Right forelimb (tissue), 1 donor: ENCODE results near the gene IL12RB2.
"Not testable (repeated sequence)": the region's sequence is repeated elsewhere in the genome, so short reads cannot be mapped to it uniquely, and the experiment has no call there.

Source experiments
- DNase-seq: peaks from one replicate; pipeline ENCODE4 v3.0.0-alpha.2; 2018

Gene IL12RB2

GRCh38 chr1:67352211-67352610, 44.5 kb downstream of the IL12RB2 start:
- DNase-seq: no peak

- DNase-seq: no peak
Measured at GRCh38 chr1:67355745-67356424, 48.2 kb downstream of the IL12RB2 start.

DNA sequence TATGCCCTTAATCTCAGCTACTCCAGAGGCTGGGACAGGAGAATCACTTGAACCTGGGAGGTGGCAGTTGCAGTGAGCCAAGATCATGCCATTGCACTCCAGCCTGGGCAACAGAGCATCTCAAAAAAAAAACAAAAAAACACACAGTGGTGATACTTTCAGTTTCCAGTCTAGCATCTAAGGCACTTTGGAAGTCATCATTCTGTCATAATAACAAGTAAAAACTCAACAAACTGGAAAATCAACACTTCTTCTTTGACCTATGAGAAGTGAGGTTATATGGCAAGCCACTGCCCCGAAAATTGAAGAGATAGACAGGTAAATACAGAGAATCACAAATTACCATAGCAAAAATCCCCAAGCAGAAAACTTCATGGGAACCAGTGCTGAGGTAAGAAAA, 51.9 kb downstream of the IL12RB2 start:
- DNase-seq: no peak

DNA sequence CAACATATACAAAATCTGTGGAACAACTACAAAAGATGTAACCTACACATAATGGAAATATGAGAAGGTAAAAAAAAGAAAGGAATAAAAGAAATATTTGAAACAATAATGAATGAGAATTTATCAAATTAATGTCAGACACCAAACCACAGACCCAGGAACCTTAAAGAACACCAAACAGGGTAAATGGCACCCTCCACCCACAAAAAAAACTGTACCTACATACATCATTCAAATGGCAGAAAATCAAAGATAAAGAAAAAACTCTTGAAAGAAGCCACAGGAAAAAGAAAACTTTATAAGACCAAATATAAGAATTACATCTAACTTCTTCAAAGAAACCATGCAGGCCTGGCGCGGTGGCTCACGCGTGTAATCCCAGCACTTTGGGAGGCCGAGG, 54.0 kb downstream of the IL12RB2 start:
- no peak for DNase-seq

DNA sequence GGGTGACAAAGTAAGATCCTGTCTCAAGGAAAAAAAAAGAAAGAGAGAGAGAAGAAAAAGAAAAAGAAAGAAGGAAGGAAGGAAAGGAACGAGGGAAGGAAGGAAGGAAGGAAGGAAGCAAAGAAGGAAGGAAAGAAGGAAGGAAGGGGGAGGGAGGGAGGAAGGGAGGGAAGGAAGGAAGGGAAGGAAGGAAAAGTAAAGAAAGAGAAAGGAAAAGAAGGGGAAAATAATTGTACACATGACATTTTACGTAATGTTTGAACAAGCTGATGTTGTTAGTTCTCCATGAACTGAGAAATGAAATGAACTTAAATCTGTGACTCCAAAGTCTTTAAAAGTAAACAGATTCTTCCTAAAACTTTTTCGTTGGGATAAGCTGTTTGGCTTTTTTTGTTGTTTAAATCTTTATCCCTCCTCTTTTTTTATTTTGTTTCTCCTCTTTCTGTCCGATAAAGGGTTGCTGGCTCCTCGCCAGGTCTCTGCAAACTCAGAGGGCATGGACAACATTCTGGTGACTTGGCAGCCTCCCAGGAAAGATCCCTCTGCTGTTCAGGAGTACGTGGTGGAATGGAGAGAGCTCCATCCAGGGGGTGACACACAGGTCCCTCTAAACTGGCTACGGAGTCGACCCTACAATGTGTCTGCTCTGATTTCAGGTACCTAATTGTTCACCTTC, 59.8 kb downstream of the IL12RB2 start:
- no peak for DNase-seq

- DNase-seq: no peak
Measured at GRCh38 chr1:67368046-67368514, 60.4 kb downstream of the IL12RB2 start.

DNA sequence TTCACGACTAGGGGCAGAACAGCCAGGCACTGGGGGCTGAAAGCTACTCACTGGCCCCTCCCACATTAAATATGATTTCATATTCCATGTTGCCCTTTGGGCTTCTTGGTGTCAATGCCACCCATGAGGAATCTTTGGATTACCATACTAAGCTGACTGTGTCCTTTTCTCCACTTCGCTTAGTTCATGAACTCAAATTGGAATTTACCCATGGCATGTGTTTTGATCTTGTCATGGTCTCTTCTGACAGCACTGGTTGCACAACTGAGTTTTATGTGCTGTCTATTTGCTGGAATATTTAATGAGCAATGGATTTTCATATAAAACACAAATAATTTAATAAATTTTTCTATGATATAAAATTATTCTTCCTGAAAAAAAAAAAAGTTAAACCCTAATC, 63.4 kb downstream of the IL12RB2 start:
- DNase-seq: no peak

GRCh38 chr1:67371681-67372080, 64.0 kb downstream of the IL12RB2 start:
- DNase-seq: no peak

DNA sequence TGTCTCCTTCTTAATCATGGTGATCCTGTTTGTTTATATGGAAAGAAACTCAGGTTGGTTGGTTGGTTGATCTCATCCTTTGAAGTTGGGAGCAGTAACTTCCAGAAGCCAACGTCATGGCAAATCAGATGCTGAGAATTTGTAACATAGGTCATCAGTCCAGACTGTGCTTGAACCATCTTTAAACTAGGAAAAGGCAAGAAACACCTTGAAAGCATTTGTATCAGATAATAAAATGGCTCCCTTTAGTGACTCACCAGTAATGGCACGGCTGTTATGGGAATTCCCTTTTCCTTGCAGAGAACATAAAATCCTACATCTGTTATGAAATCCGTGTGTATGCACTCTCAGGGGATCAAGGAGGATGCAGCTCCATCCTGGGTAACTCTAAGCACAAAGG, 64.5 kb downstream of the IL12RB2 start:
- DNase-seq: no peak

DNA sequence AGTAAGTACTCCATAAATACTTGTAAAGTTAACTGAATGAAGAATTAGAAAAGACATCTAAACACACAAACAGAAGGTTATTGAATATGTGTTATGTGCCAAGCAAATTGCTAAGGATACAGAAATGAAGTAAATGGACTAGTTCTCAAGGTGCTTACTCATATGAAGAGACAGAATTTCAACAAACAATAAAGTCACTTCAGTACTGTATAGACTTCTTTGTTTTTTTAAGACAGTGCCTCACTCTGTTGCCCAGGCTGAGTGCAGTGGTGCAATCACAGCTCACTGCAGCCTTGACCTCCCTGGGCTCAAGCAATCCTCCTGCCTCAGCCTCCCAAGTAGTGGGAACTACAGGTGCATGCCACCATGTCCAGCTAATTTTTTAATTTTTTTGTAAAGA, 65.2 kb downstream of the IL12RB2 start:
- no peak for DNase-seq

GRCh38 chr1:67376381-67376780, 68.7 kb downstream of the IL12RB2 start:
- no peak for DNase-seq

- no peak for DNase-seq
Measured at GRCh38 chr1:67377253-67377652, 69.6 kb downstream of the IL12RB2 start.

DNA sequence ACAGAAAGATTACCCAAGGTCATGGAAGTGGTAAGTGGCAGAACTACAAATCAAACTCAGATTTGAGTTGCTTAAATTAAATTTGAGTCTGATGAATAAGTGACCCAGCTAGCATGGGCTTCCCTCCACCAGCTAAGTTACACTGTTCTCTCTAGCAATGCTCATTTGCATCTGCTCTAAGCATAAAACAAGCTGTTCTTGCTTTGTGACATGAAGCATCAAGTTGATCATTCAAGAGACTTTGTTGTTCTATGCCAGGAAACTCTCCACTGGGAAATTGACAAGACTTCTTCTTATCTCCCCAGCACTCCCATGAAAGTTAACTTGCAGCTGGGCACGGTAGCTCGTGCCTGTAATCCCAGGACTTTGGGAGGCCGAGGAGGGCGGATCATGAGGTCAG, 73.5 kb downstream of the IL12RB2 start:
- DNase-seq: no peak

DNA sequence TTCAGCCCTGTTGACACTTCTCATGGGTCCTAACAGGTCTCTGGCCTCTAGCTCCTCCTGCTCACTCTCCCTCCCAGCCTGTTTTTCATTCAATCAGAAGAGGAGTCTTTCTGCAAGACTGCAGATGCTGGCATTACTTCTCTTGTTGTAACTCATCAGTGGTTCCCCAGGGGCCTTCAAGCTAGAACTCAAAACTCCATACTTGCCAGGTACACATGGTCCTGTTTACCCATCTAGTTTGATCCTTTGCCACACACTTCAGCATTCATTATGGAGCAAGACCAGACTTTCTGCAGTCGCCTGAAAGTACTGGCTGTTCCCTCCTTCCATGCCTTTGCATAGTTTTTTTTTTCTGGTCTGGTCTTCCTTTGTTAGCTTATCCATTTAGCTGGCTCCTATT, 74.6 kb downstream of the IL12RB2 start:
- no peak for DNase-seq

DNA sequence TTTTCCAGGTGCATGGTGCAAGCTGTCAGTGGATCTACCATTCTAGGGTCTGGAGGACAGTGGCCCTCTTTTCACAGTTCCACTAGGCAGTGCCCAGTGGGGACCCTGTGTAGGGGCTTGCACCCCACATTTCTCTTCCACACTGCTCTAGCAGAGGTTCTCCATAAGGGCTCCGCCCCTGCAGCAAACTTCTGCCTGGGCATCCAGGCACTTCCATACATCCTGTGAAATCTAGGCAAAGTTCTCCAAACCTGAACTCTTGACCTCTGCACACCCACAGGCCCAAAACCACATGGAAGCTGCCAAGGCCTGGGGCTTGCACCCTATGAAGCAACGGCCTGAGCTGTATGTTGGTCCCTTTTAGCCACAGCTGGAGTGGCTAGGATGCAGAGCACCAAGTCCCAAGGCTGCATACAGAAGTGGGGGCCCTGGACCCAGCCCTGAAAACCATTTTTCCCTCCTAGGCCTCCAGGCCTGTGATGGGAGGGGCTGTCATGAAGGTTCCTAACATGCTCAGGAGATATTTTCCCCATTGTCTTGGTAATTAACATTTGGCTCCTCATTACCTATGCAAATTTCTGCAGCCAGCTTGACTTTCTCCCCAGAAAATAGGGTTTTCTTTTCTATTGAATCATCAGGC, 76.4 kb downstream of the IL12RB2 start:
- no peak for DNase-seq

DNA sequence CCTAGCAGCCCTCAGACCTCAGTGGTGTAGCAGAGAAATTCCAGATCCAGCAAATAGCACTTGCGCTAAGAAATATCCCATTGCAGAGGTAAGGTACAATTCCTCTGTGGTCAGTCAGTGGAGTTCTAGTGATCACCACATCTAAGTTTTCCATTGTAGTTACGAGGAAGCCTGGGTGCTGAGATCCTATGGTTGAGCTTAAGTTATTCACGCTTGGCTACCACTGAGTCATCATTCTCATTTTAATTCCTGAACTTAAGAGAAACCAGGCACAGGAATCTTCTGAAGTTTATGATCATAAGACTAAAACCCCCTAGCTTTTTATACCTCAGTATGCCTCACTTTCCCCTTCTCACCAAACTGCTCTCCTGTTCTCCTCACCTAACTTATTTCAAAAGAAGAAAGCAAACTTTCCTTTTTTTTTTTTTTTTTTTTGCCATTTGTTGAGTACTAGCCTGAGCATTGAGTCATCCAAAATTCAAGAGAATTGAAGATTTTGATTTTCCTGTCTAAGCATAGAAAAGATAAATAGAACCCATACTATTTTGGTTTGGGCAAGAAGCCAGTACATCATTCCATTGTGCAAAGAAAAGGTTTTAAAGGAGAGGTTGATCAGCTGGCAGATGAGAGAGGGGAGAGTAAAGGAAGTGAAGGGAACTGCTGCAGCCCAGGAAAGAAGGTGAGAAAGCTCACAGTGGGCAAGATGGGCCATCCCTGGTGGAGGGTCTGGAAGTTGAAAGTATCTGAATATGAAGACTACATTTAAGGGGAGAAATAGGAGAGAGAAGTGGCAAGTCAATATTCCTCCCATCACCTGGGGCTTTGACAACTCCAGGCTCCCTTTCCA, 82.6 kb downstream of the IL12RB2 start:
- no peak for DNase-seq

GRCh38 chr1:67393240-67393639, 85.6 kb downstream of the IL12RB2 start:
- DNase-seq: peak; percentile 61

DNA sequence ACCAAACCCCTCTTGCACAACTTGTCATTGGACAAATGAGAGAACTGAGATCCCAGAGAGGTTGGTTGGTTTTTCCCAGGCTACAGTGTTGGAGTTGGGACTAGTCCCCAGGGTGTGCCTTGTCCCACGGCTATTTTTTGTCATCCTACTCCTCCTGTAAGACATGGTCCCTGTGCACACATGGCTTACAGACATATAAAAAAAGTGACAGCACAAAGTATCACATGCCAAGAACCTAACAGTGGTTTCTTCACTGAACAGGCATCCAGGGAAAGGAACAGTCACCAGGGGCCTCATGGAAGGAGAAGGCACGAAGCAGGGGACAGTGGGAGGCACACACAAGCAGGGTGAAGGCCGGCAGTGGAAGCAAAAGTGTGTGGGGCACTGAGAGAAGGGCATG, 86.1 kb downstream of the IL12RB2 start:
- DNase-seq: no peak

DNA sequence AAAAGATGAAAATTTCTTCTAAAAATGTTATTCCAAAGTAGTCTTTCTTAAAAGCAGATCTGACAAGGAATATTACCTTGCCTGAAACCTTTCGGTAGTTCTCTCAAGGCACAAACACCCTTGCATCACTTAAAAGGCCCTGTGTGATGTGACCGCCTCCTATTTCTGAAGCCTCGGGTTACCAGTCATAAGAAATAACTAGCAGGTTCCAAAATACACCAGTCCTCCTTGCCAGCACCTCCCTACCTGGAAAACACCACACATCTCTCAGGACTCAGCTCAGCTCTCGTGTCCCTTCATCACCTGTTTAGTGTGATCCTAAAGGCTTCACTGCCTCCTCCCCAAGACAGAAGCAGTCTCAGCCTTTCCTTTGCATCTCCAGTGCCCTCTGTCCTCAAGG, 86.9 kb downstream of the IL12RB2 start:
- DNase-seq: no peak

GRCh38 chr1:67399199-67399993, 91.7 kb downstream of the IL12RB2 start:
- DNase-seq: no peak

DNA sequence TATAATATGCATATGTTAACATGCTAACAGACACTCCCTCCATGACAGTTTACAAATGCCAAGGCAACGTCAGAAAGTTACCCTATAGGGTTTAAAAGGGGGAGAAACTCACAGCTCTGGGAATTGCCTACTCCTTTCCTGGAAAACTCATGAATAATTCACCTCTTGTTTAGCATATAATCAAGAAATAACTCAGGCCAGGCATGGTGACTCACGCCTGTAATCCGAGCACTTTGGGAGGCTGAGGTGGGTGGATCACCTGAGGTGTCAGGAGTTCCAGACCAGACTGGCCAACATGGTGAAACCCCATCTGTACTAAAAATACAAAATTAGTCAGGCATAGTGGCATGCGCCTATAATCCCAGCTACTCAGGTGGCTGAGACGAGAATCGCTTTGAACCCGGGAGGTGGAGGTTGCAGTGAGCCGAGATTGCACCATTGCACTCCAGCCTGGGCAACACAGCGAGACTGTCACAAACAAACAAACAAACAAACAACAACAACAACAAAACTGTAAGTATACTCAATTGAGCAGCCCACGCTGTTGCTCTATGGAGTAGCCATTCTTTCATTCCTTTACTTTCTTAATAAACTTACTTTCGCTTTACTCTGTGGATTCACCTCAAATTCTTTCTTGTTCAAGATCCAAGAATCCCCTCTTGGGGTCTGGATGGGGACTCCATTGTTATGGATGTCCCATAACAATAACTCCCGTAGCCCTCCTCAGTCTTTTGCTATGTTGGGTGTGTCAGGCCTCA, 92.5 kb downstream of the IL12RB2 start:
- not testable (repeated sequence) for DNase-seq

- DNase-seq: no peak
Measured at GRCh38 chr1:67401443-67401842, 93.8 kb downstream of the IL12RB2 start.
